HTERT RPE-1 (cell line): Measurements from ENCODE around the gene LRRK2.

Experiments used
- in situ Hi-C: fragments of 300-500 bp; cut with MboI; formaldehyde crosslinking; loops from 4 replicates; pipeline ENCODE4 v1.14.3; 2020; ENCODE audit warnings: low sequenced_read_pairs

The LRRK2 gene

GRCh38 chr12:40390980-40391379 is 166.2 kb downstream of the LRRK2 start:
- in situ Hi-C loops = no loop called here

- in situ Hi-C loops = no loop called here
Observed at GRCh38 chr12:40393026-40393425, 168.2 kb downstream of the LRRK2 start.

GRCh38 chr12:40399656-40400055 is 174.9 kb downstream of the LRRK2 start:
- in situ Hi-C loops = no loop called here

- in situ Hi-C loops = no loop called here
Observed at GRCh38 chr12:40405419-40405818, 180.6 kb downstream of the LRRK2 start.
